Breast epithelium (tissue), 3 donors: ENCODE measurements around the gene GABRR2.

Experiments used
- POLR2A ChIP-seq: fragments of 450-650 bp; IDR thresholded peaks from one replicate; pipeline ENCODE4 v1.6.1; 2016; ENCODE audit warnings: antibody characterized with exemption, mild to moderate bottlenecking, moderate library complexity
- TF ChIP-seq, protein P1 (sequence below), 3 donors: fragments of 450-650 bp; IDR thresholded peaks; one replicate each; pipeline ENCODE4 v1.5.1; 2016 to 2017; ENCODE audit warnings: antibody characterized with exemption in 3 of 3, mild to moderate bottlenecking in 3 of 3, moderate library complexity in 3 of 3

DNA sequence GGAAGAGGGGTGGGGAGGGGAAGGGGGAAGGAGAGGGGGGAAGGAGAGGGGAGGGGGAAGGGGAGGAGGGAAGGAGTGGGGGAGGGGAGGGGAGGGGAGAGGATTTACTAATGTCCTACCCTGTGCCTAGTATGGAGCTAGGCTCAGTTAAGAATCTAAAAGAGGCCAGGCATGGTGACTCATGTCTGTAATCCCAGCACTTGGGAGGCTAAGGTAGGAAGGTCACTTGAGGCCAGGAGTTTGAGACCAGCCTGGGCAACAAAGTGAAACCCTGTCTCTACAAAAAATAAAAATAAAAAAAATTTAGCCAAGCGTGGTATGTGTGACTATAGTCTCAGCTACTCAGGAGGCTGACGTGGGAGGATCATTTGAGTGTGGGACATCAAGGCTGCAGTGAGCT lies 24.5 kb upstream of the GABRR2 start:
- TF ChIP-seq, protein P1, sequence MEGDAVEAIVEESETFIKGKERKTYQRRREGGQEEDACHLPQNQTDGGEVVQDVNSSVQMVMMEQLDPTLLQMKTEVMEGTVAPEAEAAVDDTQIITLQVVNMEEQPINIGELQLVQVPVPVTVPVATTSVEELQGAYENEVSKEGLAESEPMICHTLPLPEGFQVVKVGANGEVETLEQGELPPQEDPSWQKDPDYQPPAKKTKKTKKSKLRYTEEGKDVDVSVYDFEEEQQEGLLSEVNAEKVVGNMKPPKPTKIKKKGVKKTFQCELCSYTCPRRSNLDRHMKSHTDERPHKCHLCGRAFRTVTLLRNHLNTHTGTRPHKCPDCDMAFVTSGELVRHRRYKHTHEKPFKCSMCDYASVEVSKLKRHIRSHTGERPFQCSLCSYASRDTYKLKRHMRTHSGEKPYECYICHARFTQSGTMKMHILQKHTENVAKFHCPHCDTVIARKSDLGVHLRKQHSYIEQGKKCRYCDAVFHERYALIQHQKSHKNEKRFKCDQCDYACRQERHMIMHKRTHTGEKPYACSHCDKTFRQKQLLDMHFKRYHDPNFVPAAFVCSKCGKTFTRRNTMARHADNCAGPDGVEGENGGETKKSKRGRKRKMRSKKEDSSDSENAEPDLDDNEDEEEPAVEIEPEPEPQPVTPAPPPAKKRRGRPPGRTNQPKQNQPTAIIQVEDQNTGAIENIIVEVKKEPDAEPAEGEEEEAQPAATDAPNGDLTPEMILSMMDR (IDR thresholded peaks at IDR 0.05), result no peak
- no peak for TF ChIP-seq POLR2A
